Keratinocyte (primary cell): Measurements from ENCODE around the gene TKFC. TPM values are rescaled to one million over a fixed set of nuclear protein-coding genes. Genes with fewer than 3 reads are reported as not detected.

Experiments
- DNase-seq: peaks from one replicate; pipeline ENCODE4 v3.0.0-alpha.2; 2011; ENCODE audit warnings: low read depth, missing footprints, low spot score
- FAIRE-seq: peaks from 2 replicates; lab custom pipeline; 2011; peaks lifted over from hg19 to GRCh38; lab: Jason Lieb, UNC
- H2AFZ ChIP-seq: 2 replicates; pipeline ENCODE4 v1.6.0; 2012; ENCODE audit warnings: low read length, control low read depth, inconsistent platforms; ENCODE audit not compliant: control insufficient read depth
- H3K27ac ChIP-seq: 2 replicates; pipeline ENCODE4 v1.5.1; 2011; ENCODE audit warnings: low read length; ENCODE audit not compliant: control insufficient read depth, insufficient read depth
- H3K27me3 ChIP-seq: 3 replicates; pipeline ENCODE4 v1.6.0; 2011; ENCODE audit warnings: low read length; ENCODE audit not compliant: control insufficient read depth, insufficient read depth; ENCODE audit errors: extremely low read depth
- H3K36me3 ChIP-seq, 2 experiments: 2 replicates in 1 of 2; 3 replicates in 1 of 2; pipeline ENCODE4 v1.5.1; 2011; ENCODE audit warnings: low read length in 2 of 2, mild to moderate bottlenecking in 1 of 2; ENCODE audit not compliant: control insufficient read depth in 2 of 2, insufficient read depth in 2 of 2; ENCODE audit errors: extremely low read depth in 1 of 2
- H3K4me1 ChIP-seq: 3 replicates; pipeline ENCODE4 v1.5.1; 2011; ENCODE audit warnings: low read length; ENCODE audit not compliant: control insufficient read depth, insufficient read depth; ENCODE audit errors: extremely low read depth
- H3K4me2 ChIP-seq: 3 replicates; pipeline ENCODE4 v1.6.0; 2011; ENCODE audit warnings: low read depth, low read length; ENCODE audit not compliant: control insufficient read depth, insufficient read depth; ENCODE audit errors: extremely low read depth
- H3K4me3 ChIP-seq, 3 experiments: fragments of 200-600 bp in 1 of 3; sonication (generic) in 1 of 3; 2 replicates in 2 of 3; 3 replicates in 1 of 3; pipeline ENCODE4 v1.5.1; 2011 to 2016; ENCODE audit warnings: low read length in 3 of 3, mild to moderate bottlenecking in 3 of 3, control low read depth in 2 of 3, inconsistent platforms in 1 of 3, low read depth in 1 of 3, mixed read lengths in 1 of 3, mixed run types in 1 of 3, moderate library complexity in 1 of 3; ENCODE audit not compliant: control insufficient read depth in 2 of 3, insufficient read depth in 2 of 3; ENCODE audit errors: extremely low read depth in 1 of 3
- H3K79me2 ChIP-seq: 2 replicates; pipeline ENCODE4 v1.6.0; 2012; ENCODE audit warnings: low read length; ENCODE audit not compliant: control insufficient read depth, insufficient read depth
- H3K9ac ChIP-seq: 3 replicates; pipeline ENCODE4 v1.6.0; 2011; ENCODE audit warnings: low read length; ENCODE audit not compliant: control insufficient read depth, insufficient read depth; ENCODE audit errors: extremely low read depth
- H3K9me1 ChIP-seq: 3 replicates; pipeline ENCODE4 v1.6.0; 2011; ENCODE audit warnings: low read length; ENCODE audit not compliant: control insufficient read depth, insufficient read depth; ENCODE audit errors: extremely low read depth
- H3K9me3 ChIP-seq: 2 replicates; pipeline ENCODE4 v1.5.1; 2012; ENCODE audit warnings: low read depth, low read length; ENCODE audit not compliant: control insufficient read depth
- H4K20me1 ChIP-seq: 3 replicates; pipeline ENCODE4 v1.6.0; 2011; ENCODE audit warnings: low read length; ENCODE audit not compliant: control insufficient read depth, insufficient read depth; ENCODE audit errors: extremely low read depth
- EZH2 ChIP-seq: IDR thresholded peaks from one replicate; pipeline ENCODE4 v1.6.1; 2012; ENCODE audit warnings: inconsistent platforms, mild to moderate bottlenecking, low read length, moderate library complexity
- dilution Hi-C: fragments of 300-500 bp; cut with MboI; formaldehyde crosslinking; loops from one replicate; pipeline ENCODE4 v1.7.0; 2020; ENCODE audit warnings: low sequenced_read_pairs; ENCODE audit not compliant: extremely low pct_ligation_motif_present
- polyA plus RNA-seq, 5 experiments: library from polyadenylated mRNA; depleted of rRNA in 3 of 5; stranded (reverse) in 3 of 5; stranded (forward) in 1 of 5; unstranded in 1 of 5; fragments of >200 nt; gene quantifications; 1 replicate in 1 of 5; 2 replicates in 3 of 5; 3 replicates in 1 of 5; pipeline versions ENCODE4 v1.2.1 to v1.2.3, GENCODE V29; 2011 to 2012; ENCODE audit warnings: missing spikeins in 2 of 5, low read depth in 1 of 5, low replicate concordance in 1 of 5
- TF ChIP-seq, protein P1 (sequence below), 3 experiments: IDR thresholded peaks in 1 of 3; conservative IDR thresholded peaks in 1 of 3; optimal IDR thresholded peaks in 1 of 3; 2 replicates in 2 of 3; 3 replicates in 1 of 3; pipeline versions ENCODE3 to v1.5.1; 2011; ENCODE audit warnings: low read length in 3 of 3, mild to moderate bottlenecking in 3 of 3, moderate library complexity in 2 of 3, control low read depth in 1 of 3, inconsistent platforms in 1 of 3; ENCODE audit not compliant: insufficient read depth in 2 of 3; ENCODE audit errors: extremely low read depth in 1 of 3

TKFC gene
- polyA plus RNA-seq, 1 donor (not counting 4 experiments of a cell fraction or from before 2014, with no cell fraction given), result 15.4 TPM

DNA sequence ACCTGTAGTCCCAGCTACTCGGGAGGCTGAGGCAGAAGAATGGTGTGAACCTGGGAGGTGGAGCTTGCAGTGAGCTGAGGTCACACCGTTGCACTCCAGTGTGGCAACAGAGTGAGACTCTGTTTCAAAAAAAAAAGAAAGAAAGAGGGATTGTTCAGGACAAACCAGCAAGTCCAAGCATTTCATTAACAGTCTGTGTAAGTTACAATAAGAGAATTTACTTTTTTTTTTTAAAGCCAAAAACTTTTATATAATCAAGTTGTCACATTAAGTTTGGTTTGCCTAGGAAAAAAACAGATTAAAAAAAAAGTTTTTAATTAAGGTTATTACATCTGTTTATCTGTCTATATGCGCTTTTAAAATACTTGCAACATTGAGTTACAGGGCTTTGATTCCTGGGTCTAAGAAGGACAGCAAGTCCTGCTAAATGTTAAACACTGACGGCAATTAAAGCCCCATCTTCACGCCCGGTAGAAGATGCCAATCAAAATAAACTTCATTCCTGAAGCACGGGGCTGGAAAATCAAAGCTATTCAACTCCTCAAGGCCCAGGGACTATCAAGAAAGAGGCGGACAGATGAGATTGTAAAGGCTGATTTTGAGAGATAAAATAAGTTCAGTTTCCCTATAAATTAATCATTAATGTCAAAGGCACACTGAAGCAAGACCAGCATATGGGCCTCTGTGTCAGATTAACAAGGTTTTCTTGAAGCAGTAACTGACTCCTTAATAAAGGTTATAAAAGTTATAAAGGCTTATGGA lies 39.8 kb downstream of the TKFC start:
- Histone ChIP-seq H3K36me3 (peaks cover 5 to 24% of the 10 kb centered on the region in 2 experiments), H3K4me1 (peaks cover 32% of the 10 kb centered on the region), H3K4me2 (no peak overlapping the region), H3K27me3 (no peaks in the 10 kb centered on the region), H3K9me1 (no peaks in the 10 kb centered on the region), H4K20me1 (no peaks in the 10 kb centered on the region), H3K27ac (no peak overlapping the region), H3K9me3 (no peaks in the 10 kb centered on the region), H3K79me2 (no peaks in the 10 kb centered on the region), H2AFZ (no peak overlapping the region), H3K4me3 (no peak overlapping the region), H3K9ac (no peak overlapping the region)
- TF ChIP-seq, protein P1, sequence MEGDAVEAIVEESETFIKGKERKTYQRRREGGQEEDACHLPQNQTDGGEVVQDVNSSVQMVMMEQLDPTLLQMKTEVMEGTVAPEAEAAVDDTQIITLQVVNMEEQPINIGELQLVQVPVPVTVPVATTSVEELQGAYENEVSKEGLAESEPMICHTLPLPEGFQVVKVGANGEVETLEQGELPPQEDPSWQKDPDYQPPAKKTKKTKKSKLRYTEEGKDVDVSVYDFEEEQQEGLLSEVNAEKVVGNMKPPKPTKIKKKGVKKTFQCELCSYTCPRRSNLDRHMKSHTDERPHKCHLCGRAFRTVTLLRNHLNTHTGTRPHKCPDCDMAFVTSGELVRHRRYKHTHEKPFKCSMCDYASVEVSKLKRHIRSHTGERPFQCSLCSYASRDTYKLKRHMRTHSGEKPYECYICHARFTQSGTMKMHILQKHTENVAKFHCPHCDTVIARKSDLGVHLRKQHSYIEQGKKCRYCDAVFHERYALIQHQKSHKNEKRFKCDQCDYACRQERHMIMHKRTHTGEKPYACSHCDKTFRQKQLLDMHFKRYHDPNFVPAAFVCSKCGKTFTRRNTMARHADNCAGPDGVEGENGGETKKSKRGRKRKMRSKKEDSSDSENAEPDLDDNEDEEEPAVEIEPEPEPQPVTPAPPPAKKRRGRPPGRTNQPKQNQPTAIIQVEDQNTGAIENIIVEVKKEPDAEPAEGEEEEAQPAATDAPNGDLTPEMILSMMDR (optimal IDR thresholded peaks at IDR 0.05 in 1 of 3, IDR thresholded peaks at IDR 0.05 in 1 of 3, conservative IDR thresholded peaks at IDR 0.05 in 1 of 3; ENCODE audit: extremely low read depth in 1 of 3, insufficient read depth in 2 of 3, low read length in 3 of 3), result no peak
- FAIRE-seq, result no peak
- DNase-seq, result no peak
- dilution Hi-C loops, result no loop called here

- peaks cover 28% of the 10 kb centered on the region for H3K4me1 ChIP-seq
- DNase-seq, result no peak
- peaks cover 0 to 14% of the 10 kb centered on the region in 2 experiments for H3K36me3 ChIP-seq
- no peaks in the 10 kb centered on the region for H3K9me3 ChIP-seq
- no peak overlapping the region for H3K4me2 ChIP-seq
- no peak overlapping the region for H3K9ac ChIP-seq
- no peak overlapping the region for H2AFZ ChIP-seq
- H4K20me1 ChIP-seq, result no peaks in the 10 kb centered on the region
- TF ChIP-seq EZH2, result no peak
- TF ChIP-seq, protein P1 (optimal IDR thresholded peaks at IDR 0.05 in 1 of 3, IDR thresholded peaks at IDR 0.05 in 1 of 3, conservative IDR thresholded peaks at IDR 0.05 in 1 of 3; ENCODE audit: extremely low read depth in 1 of 3, insufficient read depth in 2 of 3, low read length in 3 of 3), result no peak
- FAIRE-seq, result no peak
- H3K27ac ChIP-seq, result no peak overlapping the region
- dilution Hi-C loops, result no loop called here
- H3K9me1 ChIP-seq, result no peaks in the 10 kb centered on the region
- H3K4me3 ChIP-seq, result no peak overlapping the region
- H3K79me2 ChIP-seq, result no peaks in the 10 kb centered on the region
- H3K27me3 ChIP-seq, result no peaks in the 10 kb centered on the region
Observed at GRCh38 chr11:61375761-61376108, 42.7 kb downstream of the TKFC start.
